WERI-Rb-1 (cell line): ENCODE results near the gene PHF19.

ENCODE experiments used
- DNase-seq: peaks from one replicate; pipeline ENCODE4 v3.0.0-alpha.2; 2020
- H3K27ac ChIP-seq: fragments of 250-450 bp; sonication (Bioruptor Pico); 2 replicates; pipeline ENCODE4 v1.5.1; 2020; ENCODE audit warnings: mild to moderate bottlenecking, moderate library complexity
- H3K27me3 ChIP-seq: fragments of 250-450 bp; sonication (Bioruptor Pico); 2 replicates; pipeline ENCODE4 v1.5.1; 2021; ENCODE audit warnings: mild to moderate bottlenecking, low read depth, moderate library complexity; ENCODE audit not compliant: insufficient read depth, severe bottlenecking
- H3K36me3 ChIP-seq: fragments of 250-450 bp; sonication (Bioruptor Pico); 2 replicates; pipeline ENCODE4 v1.5.1; 2020; ENCODE audit warnings: mild to moderate bottlenecking, moderate library complexity
- H3K4me3 ChIP-seq: 2 replicates; pipeline ENCODE4 v1.5.1; 2011; ENCODE audit warnings: low read depth, mild to moderate bottlenecking, control low read depth, low read length
- H3K9me3 ChIP-seq: fragments of 250-450 bp; sonication (Bioruptor Pico); 2 replicates; pipeline ENCODE4 v1.5.1; 2021; ENCODE audit warnings: mild to moderate bottlenecking, moderate library complexity; ENCODE audit not compliant: severe bottlenecking
- TF ChIP-seq, protein P1 (sequence below): IDR thresholded peaks from 2 replicates; pipeline ENCODE4 v1.5.1; 2011; ENCODE audit warnings: low read depth, mild to moderate bottlenecking, control low read depth, inconsistent platforms, low read length

The PHF19 gene

DNA sequence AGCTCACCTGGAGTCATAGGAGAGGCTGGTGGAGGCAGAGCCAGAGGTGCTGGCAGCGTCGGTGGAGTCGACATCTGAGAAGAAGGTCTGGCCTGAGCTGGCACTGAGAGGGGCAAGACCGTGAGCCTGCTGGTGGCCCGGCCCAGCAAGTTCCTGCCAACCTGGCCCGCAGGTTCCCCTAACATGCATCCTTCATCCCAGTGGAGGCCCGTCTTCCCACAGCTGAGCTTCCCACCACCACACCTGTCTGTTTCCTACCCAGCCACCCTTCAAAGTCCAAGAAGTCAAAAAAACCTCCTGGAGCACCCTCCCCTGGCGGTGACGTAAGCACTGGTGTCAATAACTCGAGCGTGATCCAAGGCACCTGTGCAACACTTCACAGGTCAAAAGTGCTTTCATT is 16.9 kb downstream of the PHF19 start:
- Histone ChIP-seq H3K36me3 (peaks cover 93% of the 10 kb centered on the region), H3K27me3 (no peaks in the 10 kb centered on the region), H3K9me3 (no peaks in the 10 kb centered on the region), H3K4me3 (no peak overlapping the region), H3K27ac (no peak overlapping the region)
- DNase-seq, result no peak
- TF ChIP-seq, protein P1, sequence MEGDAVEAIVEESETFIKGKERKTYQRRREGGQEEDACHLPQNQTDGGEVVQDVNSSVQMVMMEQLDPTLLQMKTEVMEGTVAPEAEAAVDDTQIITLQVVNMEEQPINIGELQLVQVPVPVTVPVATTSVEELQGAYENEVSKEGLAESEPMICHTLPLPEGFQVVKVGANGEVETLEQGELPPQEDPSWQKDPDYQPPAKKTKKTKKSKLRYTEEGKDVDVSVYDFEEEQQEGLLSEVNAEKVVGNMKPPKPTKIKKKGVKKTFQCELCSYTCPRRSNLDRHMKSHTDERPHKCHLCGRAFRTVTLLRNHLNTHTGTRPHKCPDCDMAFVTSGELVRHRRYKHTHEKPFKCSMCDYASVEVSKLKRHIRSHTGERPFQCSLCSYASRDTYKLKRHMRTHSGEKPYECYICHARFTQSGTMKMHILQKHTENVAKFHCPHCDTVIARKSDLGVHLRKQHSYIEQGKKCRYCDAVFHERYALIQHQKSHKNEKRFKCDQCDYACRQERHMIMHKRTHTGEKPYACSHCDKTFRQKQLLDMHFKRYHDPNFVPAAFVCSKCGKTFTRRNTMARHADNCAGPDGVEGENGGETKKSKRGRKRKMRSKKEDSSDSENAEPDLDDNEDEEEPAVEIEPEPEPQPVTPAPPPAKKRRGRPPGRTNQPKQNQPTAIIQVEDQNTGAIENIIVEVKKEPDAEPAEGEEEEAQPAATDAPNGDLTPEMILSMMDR, result no peak

DNA sequence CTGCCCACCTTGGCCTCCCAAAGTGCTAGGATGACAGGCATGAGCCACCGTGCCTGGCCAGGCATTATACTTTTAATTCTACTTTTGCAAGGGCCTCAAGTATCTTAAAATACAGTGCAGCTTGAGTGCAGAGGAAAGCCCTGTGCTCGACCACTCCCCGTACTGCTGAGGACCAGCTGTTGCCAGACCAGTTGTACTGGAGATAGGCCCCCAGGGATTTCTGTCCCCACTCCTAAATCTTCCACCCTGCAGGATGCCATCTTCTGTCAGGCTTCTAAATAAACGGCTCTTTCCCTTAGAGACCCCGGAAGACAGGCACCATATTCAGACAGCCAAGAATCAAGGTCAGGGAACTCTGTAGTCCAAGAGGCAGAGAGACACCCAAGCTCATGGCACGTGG is 17.6 kb downstream of the PHF19 start:
- TF ChIP-seq, protein P1, result no peak
- no peaks in the 10 kb centered on the region for H3K9me3 ChIP-seq
- DNase-seq, result no peak
- H3K36me3 ChIP-seq, result peaks cover 93% of the 10 kb centered on the region
- H3K4me3 ChIP-seq, result no peak overlapping the region
- no peaks in the 10 kb centered on the region for H3K27me3 ChIP-seq
- H3K27ac ChIP-seq, result no peak overlapping the region

DNA sequence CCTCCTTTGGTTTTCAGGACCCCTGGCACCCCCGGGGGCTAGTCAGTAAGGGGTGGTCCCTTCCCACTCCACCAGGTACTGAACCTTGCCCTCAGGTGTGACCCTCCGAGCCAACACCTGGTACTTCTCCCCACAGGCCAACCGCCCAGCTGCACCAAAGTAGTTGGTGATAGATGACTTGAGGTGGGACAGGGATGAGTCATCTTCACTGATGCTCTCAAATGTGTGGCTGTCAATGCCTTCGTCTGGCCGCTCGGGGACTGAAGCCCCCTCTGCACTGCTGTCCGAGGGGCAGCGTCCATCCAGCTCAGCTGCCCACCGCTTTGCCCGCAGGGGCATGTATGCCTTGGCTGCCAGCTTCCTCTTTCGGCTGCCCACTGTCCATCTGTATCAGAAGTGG is 19.1 kb downstream of the PHF19 start:
- Histone ChIP-seq H3K36me3 (peaks cover 82% of the 10 kb centered on the region), H3K4me3 (no peak overlapping the region), H3K27ac (no peak overlapping the region), H3K27me3 (no peaks in the 10 kb centered on the region), H3K9me3 (no peaks in the 10 kb centered on the region)
- TF ChIP-seq, protein P1, result no peak
- no peak for DNase-seq

DNA sequence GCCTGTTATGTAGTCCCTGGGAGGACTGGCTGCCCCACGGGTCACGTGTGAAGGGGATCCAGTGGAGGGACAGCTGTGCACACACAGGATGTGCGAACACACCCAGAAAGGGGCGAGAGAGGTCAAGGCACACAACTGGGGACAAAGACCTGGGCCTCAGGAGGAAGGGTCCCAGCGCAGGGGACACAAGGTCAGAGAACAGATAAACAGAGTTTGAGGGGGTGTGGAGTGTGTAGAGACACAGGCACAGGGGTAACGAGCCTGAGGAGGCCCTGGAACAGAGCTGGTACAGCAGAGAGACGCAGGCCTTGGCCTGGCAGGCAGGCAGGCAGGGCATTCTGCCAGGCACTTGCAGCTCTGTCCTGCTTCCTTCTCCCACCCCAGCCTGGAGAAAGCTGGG is 19.5 kb downstream of the PHF19 start:
- no peak for DNase-seq
- Histone ChIP-seq H3K27me3 (no peaks in the 10 kb centered on the region), H3K4me3 (no peak overlapping the region), H3K9me3 (no peaks in the 10 kb centered on the region), H3K36me3 (peaks cover 80% of the 10 kb centered on the region), H3K27ac (no peak overlapping the region)
- TF ChIP-seq, protein P1, result no peak

DNA sequence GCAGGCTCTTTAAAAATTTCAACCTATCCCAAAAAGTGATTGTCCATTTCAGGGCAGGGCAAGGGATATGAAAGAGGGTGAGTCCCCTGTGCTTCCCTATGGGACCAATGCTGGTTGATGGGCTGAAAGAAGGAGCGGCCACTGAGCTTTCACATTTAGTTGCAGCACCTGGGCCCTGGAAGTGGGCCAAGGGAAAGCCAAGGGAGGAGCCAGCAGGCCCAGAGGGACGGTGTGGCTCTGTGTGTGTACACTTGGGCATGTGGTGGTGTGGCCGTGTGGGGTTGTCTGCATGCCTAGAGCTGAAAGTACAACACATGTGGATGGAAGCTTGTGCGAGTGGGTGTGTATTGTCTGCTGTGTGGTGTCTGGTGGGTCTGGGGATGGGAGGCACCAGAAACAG is 20.3 kb downstream of the PHF19 start:
- Histone ChIP-seq H3K27me3 (no peaks in the 10 kb centered on the region), H3K9me3 (no peaks in the 10 kb centered on the region), H3K36me3 (peaks cover 73% of the 10 kb centered on the region), H3K27ac (no peak overlapping the region), H3K4me3 (no peak overlapping the region)
- DNase-seq, result no peak
- TF ChIP-seq, protein P1, result no peak
